IMR-90 (cell line): ENCODE results near the gene PLA2G4A. TPM values are rescaled to one million over a fixed set of nuclear protein-coding genes. Genes with fewer than 3 reads are reported as not detected.

ENCODE experiments used
- ATAC-seq: fragments of 200-7000 bp; cut with Tn5 transposase; 2 replicates; pipeline ENCODE4 v1.9.1; 2020; ENCODE audit warnings: low read depth, mild to moderate bottlenecking, moderate library complexity
- BruUV-seq: library from RNA; stranded (reverse); fragments of 400-500 nt; replicated peaks from 2 replicates; lab custom pipeline; 2021; lab: Mats Ljungman, UMichigan
- CTCF ChIA-PET: fragments of 300-600 bp; formaldehyde crosslinking; extraction: SDS; loops from one replicate; lab custom pipeline; 2021; ENCODE audit warnings: antibody characterized with exemption; lab: Yijun Ruan, JAX
- POLR2A ChIA-PET: fragments of 300-600 bp; sonication (Branson Sonifier 250); formaldehyde crosslinking; loops from one replicate; lab custom pipeline; 2022; ENCODE audit warnings: antibody characterized with exemption; ENCODE audit not compliant: unreplicated experiment; lab: Charles Lee
- DNase-seq: peaks from one replicate; pipeline ENCODE4 v3.0.0; 2013
- H2AFZ ChIP-seq: replicated peaks from 2 replicates; pipeline ENCODE3; 2013; ENCODE audit warnings: low read length, mild to moderate bottlenecking; ENCODE audit not compliant: poor library complexity
- H2AK5ac ChIP-seq: 2 replicates; pipeline ENCODE4 v1.6.1; 2013; ENCODE audit warnings: low read depth, low read length, inconsistent platforms
- H2AK9ac ChIP-seq: replicated peaks from 2 replicates; pipeline ENCODE3; 2013; ENCODE audit warnings: mild to moderate bottlenecking, low read depth, low read length, moderate library complexity; ENCODE audit not compliant: poor library complexity
- H2BK120ac ChIP-seq: 2 replicates; pipeline ENCODE4 v1.6.1; 2013; ENCODE audit warnings: low read depth, low read length, inconsistent platforms
- H2BK15ac ChIP-seq: 3 replicates; pipeline ENCODE4 v1.6.1; 2013; ENCODE audit warnings: low read depth, low read length, inconsistent platforms
- H2BK20ac ChIP-seq: 2 replicates; pipeline ENCODE4 v1.6.1; 2013; ENCODE audit warnings: low read depth, mild to moderate bottlenecking, inconsistent platforms, low read length, moderate library complexity
- H2BK5ac ChIP-seq: 2 replicates; pipeline ENCODE4 v1.6.1; 2013; ENCODE audit warnings: mild to moderate bottlenecking, low read depth, low read length, inconsistent platforms; ENCODE audit not compliant: poor library complexity, severe bottlenecking
- H3K14ac ChIP-seq: replicated peaks from 2 replicates; pipeline ENCODE4 v1.6.1; 2013; ENCODE audit warnings: low read depth, low read length, inconsistent platforms
- H3K18ac ChIP-seq: 2 replicates; pipeline ENCODE4 v1.6.1; 2013; ENCODE audit warnings: low read depth, low read length, control low read depth
- H3K23ac ChIP-seq: 2 replicates; pipeline ENCODE4 v1.6.1; 2013; ENCODE audit warnings: low read depth, low read length, inconsistent platforms
- H3K27ac ChIP-seq: 2 replicates; pipeline ENCODE4 v1.5.1; 2013; ENCODE audit warnings: mild to moderate bottlenecking, control low read depth, low read length; ENCODE audit not compliant: insufficient read depth
- H3K27me3 ChIP-seq: 2 replicates; pipeline ENCODE4 v1.6.1; 2013; ENCODE audit warnings: low read length; ENCODE audit not compliant: control insufficient read depth, insufficient read depth
- H3K36me3 ChIP-seq: 2 replicates; pipeline ENCODE4 v1.6.1; 2013; ENCODE audit warnings: low read length, mixed read lengths; ENCODE audit not compliant: control insufficient read depth, insufficient read depth
- H3K4ac ChIP-seq: 2 replicates; pipeline ENCODE4 v1.6.1; 2013; ENCODE audit warnings: low read depth, low read length, inconsistent platforms
- H3K4me1 ChIP-seq: 2 replicates; pipeline ENCODE4 v1.6.1; 2013; ENCODE audit warnings: low read length, mixed read lengths; ENCODE audit not compliant: control insufficient read depth, insufficient read depth
- H3K4me2 ChIP-seq: 2 replicates; pipeline ENCODE4 v1.6.1; 2013; ENCODE audit warnings: low read depth, mild to moderate bottlenecking, control low read depth, low read length, moderate library complexity
- H3K4me3 ChIP-seq: 2 replicates; pipeline ENCODE4 v1.5.1; 2013; ENCODE audit warnings: low read depth, mild to moderate bottlenecking, control low read depth, low read length, moderate library complexity; ENCODE audit not compliant: insufficient read depth
- H3K56ac ChIP-seq: 2 replicates; pipeline ENCODE4 v1.6.1; 2013; ENCODE audit warnings: low read length, inconsistent platforms; ENCODE audit not compliant: insufficient read depth; ENCODE audit errors: extremely low read depth
- H3K79me1 ChIP-seq, 2 experiments: 2 replicates each; pipeline ENCODE4 v1.6.1; 2013; ENCODE audit warnings: low read length in 2 of 2, inconsistent platforms in 1 of 2, low read depth in 1 of 2
- H3K9ac ChIP-seq: 2 replicates; pipeline ENCODE4 v1.6.1; 2013; ENCODE audit warnings: low read depth, low read length, control low read depth
- H3K9me1 ChIP-seq: 2 replicates; pipeline ENCODE4 v1.6.1; 2013; ENCODE audit warnings: low read length, inconsistent platforms; ENCODE audit not compliant: insufficient read depth
- H3K9me3 ChIP-seq: 2 replicates; pipeline ENCODE4 v1.6.1; 2013; ENCODE audit warnings: low read length; ENCODE audit not compliant: control insufficient read depth, insufficient read depth
- H4K20me1 ChIP-seq: 2 replicates; pipeline ENCODE4 v1.6.1; 2013; ENCODE audit warnings: low read length, inconsistent platforms; ENCODE audit not compliant: insufficient read depth
- H4K5ac ChIP-seq: 2 replicates; pipeline ENCODE4 v1.6.1; 2013; ENCODE audit warnings: mild to moderate bottlenecking, low read depth, low read length, control low read depth
- H4K8ac ChIP-seq, 2 experiments: 2 replicates each; pipeline ENCODE4 v1.6.1; 2013; ENCODE audit warnings: low read depth in 2 of 2, low read length in 2 of 2, control low read depth in 1 of 2, inconsistent platforms in 1 of 2
- H4K91ac ChIP-seq: 2 replicates; pipeline ENCODE4 v1.6.1; 2013; ENCODE audit warnings: low read depth, low read length, inconsistent platforms; ENCODE audit not compliant: insufficient read depth
- CHD1 ChIP-seq: IDR thresholded peaks from 2 replicates; pipeline ENCODE4 v1.6.1; 2012; ENCODE audit warnings: low read depth, low read length, improper control_type of control experiment
- FOS ChIP-seq: fragments of 150-350 bp; IDR thresholded peaks from 2 replicates; pipeline ENCODE4 v1.6.1; 2016; ENCODE audit warnings: low read depth, low read length
- MAFK ChIP-seq: IDR thresholded peaks from 2 replicates; pipeline ENCODE4 v1.6.1; 2012; ENCODE audit warnings: low read depth, low read length, improper control_type of control experiment
- NFE2L2 ChIP-seq: fragments of 150-350 bp; IDR thresholded peaks from 2 replicates; pipeline ENCODE4 v1.6.1; 2016; ENCODE audit warnings: low read depth, mild to moderate bottlenecking, low read length
- SMC3 ChIP-seq: fragments of 150-350 bp; IDR thresholded peaks from 2 replicates; pipeline ENCODE4 v1.6.1; 2016; ENCODE audit warnings: low read depth, mild to moderate bottlenecking, antibody characterized with exemption, low read length, moderate library complexity
- WGBS, 2 experiments: methylation state at CpG; one replicate each; pipeline versions ENCODE4 v1.1.5 to v1.1.7; 2013; ENCODE audit warnings: missing lambda C conversion rate in 2 of 2; ENCODE audit not compliant: insufficient read length in 1 of 2; ENCODE audit errors: extremely low coverage in 2 of 2; 5-methylcytosine and 5-hydroxymethylcytosine counted together
- dilution Hi-C: fragments of 300-500 bp; cut with HindIII; formaldehyde crosslinking; loops from one replicate; pipeline ENCODE4 v1.14.3; 2018; ENCODE audit warnings: low sequenced_read_pairs; ENCODE audit not compliant: unreplicated experiment
- in situ Hi-C: fragments of 300-500 bp; cut with MboI; formaldehyde crosslinking; loops from 3 replicates; pipeline ENCODE4 v1.14.3; 2019; ENCODE audit warnings: low sequenced_read_pairs, inconsistent platforms, mixed read lengths
- intact Hi-C: fragments of 100-400 bp; cut with micrococcal nuclease; formaldehyde crosslinking; loops from 2 replicates; pipeline ENCODE4 v1.10.0; 2022
- polyA plus RNA-seq, 3 experiments: library from polyadenylated mRNA; depleted of rRNA; stranded (reverse); fragments of >200 nt; gene quantifications; 2 replicates each; pipeline ENCODE4 v1.2.3, GENCODE V29; 2012; ENCODE audit warnings: low replicate concordance in 1 of 3
- total RNA-seq: library from RNA; depleted of rRNA; stranded (reverse); fragments of >200 nt; gene quantifications from 2 replicates; pipeline ENCODE4 v1.2.3, GENCODE V29; 2012

PLA2G4A gene
- total and polyA plus RNA-seq, 2 of the 4 experiments (the other 2 are of a cell fraction): 1.6 to 3.8 TPM

- dilution Hi-C loops: no loop called here
- ChIA-PET CTCF (no interaction called here), POLR2A (no interaction called here)
- Histone ChIP-seq H3K9me1 (no peaks in the 10 kb centered on the region), H2BK15ac (no peak overlapping the region), H4K8ac (no peak overlapping the region), H2AFZ (no peak overlapping the region), H3K4me3 (no peak overlapping the region), H4K20me1 (no peaks in the 10 kb centered on the region), H2BK5ac (no peak overlapping the region), H2BK120ac (0 out of 2 replicates have a peak overlapping the region, but pooled peaks have one; percentile 14), H2AK5ac (0 out of 2 replicates have a peak overlapping the region, but pooled peaks have one; percentile 21), H3K36me3 (no peaks in the 10 kb centered on the region), H3K9ac (no peak overlapping the region), H3K14ac (no peak overlapping the region), H3K4me2 (no peak overlapping the region), H4K91ac (peak overlapping the region; percentile 23; the same call in 1 of the 2 replicates), H3K27me3 (no peaks in the 10 kb centered on the region), H3K79me1 (no peaks in the 10 kb centered on the region), H3K27ac (no peak overlapping the region; the same call in 1 of the 2 replicates), H2AK9ac (no peak overlapping the region), H3K23ac (no peak overlapping the region), H3K18ac (peak overlapping the region; percentile 73; the same call in 1 of the 2 replicates), H3K9me3 (peaks cover 9% of the 10 kb centered on the region), H3K4ac (no peak overlapping the region; the same call in 1 of the 2 replicates), H2BK20ac (no peak overlapping the region), H3K56ac (no peak overlapping the region; the same call in 1 of the 2 replicates), H3K4me1 (no peaks in the 10 kb centered on the region; the same call in 1 of the 2 replicates), H4K5ac (peak overlapping the region; percentile 48; the same call in 1 of the 2 replicates)
- TF ChIP-seq NFE2L2 (no peak), CHD1 (no peak), SMC3 (no peak), MAFK (no peak), FOS (no peak)
- in situ Hi-C loops: no loop called here
- intact Hi-C loops: no loop called here
- WGBS, 2 experiments: 80% methylated on average over 1 of the region's 8 CpGs; no CpG with 5 or more reads in 1 of the 2 experiments
- DNase-seq: no peak
- no TSS peak for BruUV-seq
- no peak for ATAC-seq
Observed at GRCh38 chr1:187003353-187003752, 174.6 kb downstream of the PLA2G4A start.
